ENCODE results near the gene ZC3H7A. TPM values are rescaled to one million over a fixed set of nuclear protein-coding genes. Genes with fewer than 3 reads are reported as not detected.

ZC3H7A gene
- total RNA-seq, 1 donor from 2014 or later, result 67.5 TPM

DNA sequence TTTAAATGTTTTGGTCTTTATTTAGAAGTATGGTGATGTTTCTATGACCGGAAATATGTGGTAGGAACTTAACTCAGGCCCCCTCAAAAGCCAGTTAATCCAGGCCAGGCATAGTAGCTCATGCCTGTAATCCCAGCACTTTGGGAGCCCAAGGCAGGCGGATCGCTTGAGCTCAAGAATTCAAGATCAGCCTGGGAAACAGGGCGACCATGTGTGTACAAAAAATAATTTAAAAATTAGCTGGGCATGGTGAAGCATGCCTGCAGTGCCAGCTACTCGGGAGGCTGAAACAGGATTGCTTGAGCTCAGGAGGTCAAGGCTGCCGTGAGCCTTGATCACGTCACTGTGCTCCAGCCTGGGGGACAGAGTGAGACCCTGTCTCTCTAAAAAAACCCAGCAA lies 44.0 kb upstream of the ZC3H7A start:
- intact Hi-C loops (cut with DNase I), result no loop called here
- no peak for DNase-seq (ENCODE audit: extremely low spot score in 2 of 2)
- Histone ChIP-seq H3K27ac (no peak overlapping the region), H3K9me3 (no peaks in the 10 kb centered on the region), H3K36me3 (peaks cover 0 to 83% of the 10 kb centered on the region in 2 donors), H3K27me3 (no peaks in the 10 kb centered on the region), H3K4me1 (no peaks in the 10 kb centered on the region), H3K4me3 (no peak overlapping the region)
- TF ChIP-seq POLR2AphosphoS5 (IDR thresholded peaks at IDR 0.05; ENCODE audit: insufficient read depth in 1 of 2, low read depth in 1 of 2) (no peak), POLR2A (IDR thresholded peaks at IDR 0.05) (no peak)
- TF ChIP-seq, protein P1, sequence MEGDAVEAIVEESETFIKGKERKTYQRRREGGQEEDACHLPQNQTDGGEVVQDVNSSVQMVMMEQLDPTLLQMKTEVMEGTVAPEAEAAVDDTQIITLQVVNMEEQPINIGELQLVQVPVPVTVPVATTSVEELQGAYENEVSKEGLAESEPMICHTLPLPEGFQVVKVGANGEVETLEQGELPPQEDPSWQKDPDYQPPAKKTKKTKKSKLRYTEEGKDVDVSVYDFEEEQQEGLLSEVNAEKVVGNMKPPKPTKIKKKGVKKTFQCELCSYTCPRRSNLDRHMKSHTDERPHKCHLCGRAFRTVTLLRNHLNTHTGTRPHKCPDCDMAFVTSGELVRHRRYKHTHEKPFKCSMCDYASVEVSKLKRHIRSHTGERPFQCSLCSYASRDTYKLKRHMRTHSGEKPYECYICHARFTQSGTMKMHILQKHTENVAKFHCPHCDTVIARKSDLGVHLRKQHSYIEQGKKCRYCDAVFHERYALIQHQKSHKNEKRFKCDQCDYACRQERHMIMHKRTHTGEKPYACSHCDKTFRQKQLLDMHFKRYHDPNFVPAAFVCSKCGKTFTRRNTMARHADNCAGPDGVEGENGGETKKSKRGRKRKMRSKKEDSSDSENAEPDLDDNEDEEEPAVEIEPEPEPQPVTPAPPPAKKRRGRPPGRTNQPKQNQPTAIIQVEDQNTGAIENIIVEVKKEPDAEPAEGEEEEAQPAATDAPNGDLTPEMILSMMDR (IDR thresholded peaks at IDR 0.05), result no peak

DNA sequence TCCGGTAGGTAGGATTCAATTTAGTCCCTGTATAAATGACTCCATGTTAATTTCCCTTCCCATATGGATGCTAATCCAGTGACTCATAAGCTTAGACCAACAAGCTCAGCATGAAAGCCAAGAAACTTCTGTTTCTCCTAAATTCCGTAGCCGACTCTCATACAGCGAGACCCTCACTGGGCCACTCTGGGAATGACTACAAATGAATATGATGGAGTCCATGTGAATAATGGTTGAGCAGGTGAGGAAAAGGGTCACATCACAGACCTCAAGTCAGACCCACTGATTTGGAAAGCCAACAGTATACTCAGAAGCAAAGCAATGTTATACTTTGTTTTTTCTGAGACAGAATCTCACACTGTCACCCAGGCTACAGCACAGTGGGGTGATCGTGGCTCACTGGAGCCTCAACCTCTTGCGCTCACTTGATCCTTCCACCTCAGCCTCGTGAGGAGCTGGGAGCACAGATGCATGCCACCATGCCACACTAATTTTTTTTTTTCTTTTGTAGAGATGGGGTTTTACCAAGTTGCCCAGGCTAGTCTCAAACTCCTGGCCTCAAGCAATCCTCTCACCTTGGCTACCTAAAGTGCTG lies 39.7 kb upstream of the ZC3H7A start:
- Histone ChIP-seq H3K27me3 (no peaks in the 10 kb centered on the region), H3K27ac (no peak overlapping the region), H3K36me3 (peaks cover 0 to 52% of the 10 kb centered on the region in 2 donors), H3K4me3 (no peak overlapping the region), H3K4me1 (no peaks in the 10 kb centered on the region), H3K9me3 (no peaks in the 10 kb centered on the region)
- TF ChIP-seq POLR2AphosphoS5 (IDR thresholded peaks at IDR 0.05; ENCODE audit: insufficient read depth in 1 of 2, low read depth in 1 of 2), result no peak
- TF ChIP-seq POLR2A (IDR thresholded peaks at IDR 0.05), result no peak
- TF ChIP-seq, protein P1 (IDR thresholded peaks at IDR 0.05), result no peak
- intact Hi-C loops (cut with DNase I), result no loop called here
- no peak for DNase-seq (ENCODE audit: extremely low spot score in 2 of 2)

DNA sequence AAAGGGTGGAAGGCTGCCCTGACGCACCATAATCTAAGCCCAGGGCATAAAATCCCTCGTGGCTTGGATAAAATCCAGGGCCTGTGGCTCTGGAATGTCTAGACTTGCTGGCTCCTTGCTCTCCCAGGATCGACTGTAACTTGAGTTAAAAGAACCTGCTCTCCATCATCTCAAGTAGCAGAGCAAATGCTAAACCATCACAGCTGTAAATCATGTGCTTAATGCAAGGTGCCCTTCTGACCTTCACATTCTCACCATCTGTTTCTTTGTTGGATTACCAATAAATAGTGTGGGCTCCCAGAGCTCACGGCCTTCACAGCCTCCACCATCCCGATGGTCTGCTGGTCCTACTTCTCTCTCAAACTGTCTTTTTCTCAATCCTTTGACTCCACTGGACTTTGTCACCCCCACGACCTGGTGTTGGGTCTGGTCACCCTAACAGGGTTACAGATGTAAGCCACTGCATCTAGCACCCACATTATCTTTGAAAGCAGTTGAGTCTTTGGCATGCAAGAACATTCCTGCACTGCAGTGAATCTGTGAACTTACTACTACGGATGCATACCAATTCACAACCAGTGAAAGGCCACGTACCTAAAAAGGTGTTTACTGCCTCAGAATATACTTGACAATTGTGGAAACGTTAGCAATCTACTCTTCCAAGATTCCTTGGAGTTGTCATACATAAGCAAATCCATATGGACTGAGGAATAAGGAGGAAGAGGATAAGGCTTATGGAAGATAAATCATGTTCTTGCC lies 39.0 kb upstream of the ZC3H7A start:
- H3K4me3 ChIP-seq, result no peak overlapping the region
- no peak for DNase-seq (ENCODE audit: extremely low spot score in 2 of 2)
- TF ChIP-seq, protein P1 (IDR thresholded peaks at IDR 0.05), result no peak
- TF ChIP-seq POLR2AphosphoS5 (IDR thresholded peaks at IDR 0.05; ENCODE audit: insufficient read depth in 1 of 2, low read depth in 1 of 2) (no peak), POLR2A (IDR thresholded peaks at IDR 0.05) (no peak)

DNA sequence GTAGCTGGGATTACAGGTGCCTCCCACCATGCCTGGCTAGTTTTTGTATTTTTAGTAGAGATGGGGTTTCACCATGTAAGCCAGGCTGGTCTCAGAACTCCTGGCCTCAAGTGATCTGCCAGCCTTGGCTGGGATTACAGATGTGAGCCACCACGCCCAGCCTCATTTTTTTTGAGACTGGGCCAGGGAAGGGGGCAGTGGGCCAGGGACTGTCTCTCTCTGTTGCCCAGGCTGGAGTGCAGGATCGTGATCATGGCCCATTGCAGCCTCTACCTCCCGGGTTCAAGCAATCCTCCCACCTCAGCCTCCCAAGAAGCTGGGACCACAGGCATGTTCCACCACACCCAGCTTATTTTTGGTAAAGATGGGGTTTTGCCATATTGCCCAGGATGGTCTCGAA lies 38.3 kb upstream of the ZC3H7A start:
- H3K9me3 ChIP-seq, result no peaks in the 10 kb centered on the region
- no peak for TF ChIP-seq POLR2AphosphoS5 (IDR thresholded peaks at IDR 0.05; ENCODE audit: insufficient read depth in 1 of 2, low read depth in 1 of 2)
- TF ChIP-seq POLR2A (IDR thresholded peaks at IDR 0.05), result no peak
- TF ChIP-seq, protein P1 (IDR thresholded peaks at IDR 0.05), result no peak

More for the DNA sequence above, 39.0 kb upstream of the ZC3H7A start:
- Histone ChIP-seq H3K27me3 (no peaks in the 10 kb centered on the region), H3K9me3 (no peaks in the 10 kb centered on the region), H3K36me3 (peaks cover 0 to 47% of the 10 kb centered on the region in 2 donors), H3K27ac (no peak overlapping the region), H3K4me1 (no peaks in the 10 kb centered on the region)
- intact Hi-C loops (cut with DNase I), result no loop called here

More for the DNA sequence above, 38.3 kb upstream of the ZC3H7A start:
- Histone ChIP-seq H3K4me1 (no peaks in the 10 kb centered on the region), H3K27me3 (no peaks in the 10 kb centered on the region), H3K27ac (no peak overlapping the region), H3K36me3 (peaks cover 0 to 39% of the 10 kb centered on the region in 2 donors), H3K4me3 (no peak overlapping the region)
- intact Hi-C loops (cut with DNase I), result no loop called here
- no peak for DNase-seq (ENCODE audit: extremely low spot score in 2 of 2)

Measured in vagina (tissue), 2 donors.